DND-41 (cell line): ENCODE measurements around the gene CDK19.

Experiments used
- CTCF ChIP-seq: IDR thresholded peaks from 2 replicates; pipeline ENCODE4 v1.5.1; 2012; ENCODE audit warnings: borderline replicate concordance, low read length, moderate library complexity, mild to moderate bottlenecking; ENCODE audit not compliant: poor library complexity, severe bottlenecking; ENCODE audit errors: extremely low read depth
- EZH2 ChIP-seq: IDR thresholded peaks from 3 replicates; pipeline ENCODE4 v1.6.1; 2012; ENCODE audit warnings: borderline replicate concordance, low read depth, mild to moderate bottlenecking, moderate library complexity, low read length, inconsistent platforms; ENCODE audit not compliant: severe bottlenecking

- TF ChIP-seq CTCF = no peak
- no peak for TF ChIP-seq EZH2
Measured at GRCh38 chr6:110810896-110811586, 4.2 kb downstream of the CDK19 start.
